HG02852 (cell line): ENCODE measurements around the gene PCDH9.

Source experiments
- ATAC-seq: cut with Tn5 transposase; IDR thresholded peaks from one replicate; pipeline ENCODE4 v1.9.1; 2021; ENCODE audit warnings: mild to moderate bottlenecking, moderate library complexity; ENCODE audit not compliant: unreplicated experiment

Gene PCDH9

DNA sequence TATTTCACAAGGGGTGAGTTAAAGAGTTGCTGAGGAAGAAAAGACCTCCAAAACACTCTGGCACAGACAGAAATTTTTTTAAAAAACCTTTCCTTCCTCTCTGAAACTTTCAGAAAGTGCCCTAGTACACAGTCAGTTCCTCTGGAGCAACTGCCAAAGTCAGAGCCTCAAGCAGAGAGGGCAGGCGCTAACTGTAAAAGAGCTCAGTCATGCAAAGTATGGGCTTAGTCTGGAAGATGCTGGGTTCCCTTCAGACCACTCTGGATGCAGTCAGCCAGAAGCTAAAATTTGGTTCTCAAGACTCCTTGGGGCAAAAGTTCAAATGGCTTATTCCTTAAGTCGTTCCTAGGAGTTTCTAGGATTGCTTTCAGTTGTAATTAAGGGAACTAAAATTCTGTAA is 671.6 kb downstream of the PCDH9 start:
- ATAC-seq = no peak

DNA sequence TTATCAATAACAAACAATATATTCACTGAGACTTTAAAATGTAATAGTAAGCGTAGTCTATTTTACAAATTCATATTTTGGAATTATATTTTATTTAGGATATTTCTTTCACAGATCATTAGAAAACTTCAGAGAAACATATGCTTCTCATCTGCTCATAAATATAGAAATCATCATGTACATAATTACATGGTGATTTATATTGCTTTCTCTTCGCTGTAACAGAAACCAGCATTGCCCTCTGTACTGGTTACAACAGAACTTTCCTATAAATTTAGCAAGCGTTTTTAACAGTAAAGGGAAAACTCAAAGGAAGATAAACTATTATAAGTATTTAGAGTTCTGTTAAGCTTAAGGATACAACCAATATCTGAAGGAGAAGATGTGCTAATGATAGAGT is 672.8 kb downstream of the PCDH9 start:
- no peak for ATAC-seq

GRCh38 chr13:66556306-66556705 is 673.8 kb downstream of the PCDH9 start:
- ATAC-seq = no peak

DNA sequence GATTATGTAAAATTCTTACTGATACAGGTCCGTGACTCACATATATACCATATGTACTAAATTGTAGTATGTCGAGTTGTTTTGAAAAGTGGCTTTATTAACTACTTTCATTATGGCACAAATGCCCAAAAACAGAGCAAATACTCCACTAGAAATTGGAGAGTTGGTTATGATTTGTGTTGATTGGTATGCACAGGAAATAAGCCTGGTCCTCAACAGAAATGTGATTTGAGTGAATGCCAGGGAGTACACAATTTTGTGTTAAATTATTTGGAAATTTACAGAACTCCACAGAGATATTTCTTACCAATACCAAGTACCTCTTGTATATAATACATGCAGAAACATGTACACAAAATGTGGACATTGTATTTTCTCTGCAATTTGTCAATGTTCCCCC is 676.7 kb downstream of the PCDH9 start:
- ATAC-seq = no peak

DNA sequence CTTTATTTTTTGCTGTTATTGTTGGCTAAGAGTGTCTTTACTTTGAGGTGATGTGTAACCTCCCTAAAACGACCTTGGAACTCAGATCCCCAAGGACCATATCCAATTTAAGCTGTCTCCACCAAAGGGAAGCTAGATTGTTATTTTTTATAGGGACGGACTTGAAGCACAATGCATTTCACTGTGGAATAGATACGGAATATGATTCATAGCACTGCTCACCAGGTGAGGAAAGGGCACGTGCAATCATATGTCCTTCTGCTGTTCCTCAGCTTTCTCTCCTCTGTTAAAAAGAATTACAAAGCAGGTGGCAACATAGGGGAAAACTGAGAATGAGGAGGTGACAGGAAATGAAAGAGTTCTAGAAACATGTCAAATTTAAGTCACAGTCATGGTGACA is 679.0 kb downstream of the PCDH9 start:
- no peak for ATAC-seq

DNA sequence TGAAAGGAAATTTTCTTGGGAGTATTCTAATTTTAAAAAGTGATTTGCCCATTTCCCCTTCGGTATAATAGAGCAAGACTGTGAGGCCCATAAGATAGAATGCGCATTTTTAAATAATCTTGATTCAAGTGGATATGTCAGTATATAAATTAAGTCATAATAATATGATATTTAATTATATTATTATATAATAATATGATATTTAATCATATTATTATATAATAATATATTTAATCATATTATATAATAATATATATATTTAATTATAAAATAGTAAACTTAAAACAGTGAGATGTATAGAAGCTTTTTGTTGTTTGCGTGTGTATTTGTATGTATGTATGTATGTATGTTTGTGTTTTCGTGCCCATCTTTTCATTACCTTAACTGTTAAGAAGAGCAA is 682.5 kb downstream of the PCDH9 start:
- no peak for ATAC-seq

GRCh38 chr13:66546534-66547379 is 683.4 kb downstream of the PCDH9 start:
- no peak for ATAC-seq

GRCh38 chr13:66543780-66544179 is 686.4 kb downstream of the PCDH9 start:
- ATAC-seq = no peak

- no peak for ATAC-seq
Measured at GRCh38 chr13:66537417-66537816, 692.7 kb downstream of the PCDH9 start.

DNA sequence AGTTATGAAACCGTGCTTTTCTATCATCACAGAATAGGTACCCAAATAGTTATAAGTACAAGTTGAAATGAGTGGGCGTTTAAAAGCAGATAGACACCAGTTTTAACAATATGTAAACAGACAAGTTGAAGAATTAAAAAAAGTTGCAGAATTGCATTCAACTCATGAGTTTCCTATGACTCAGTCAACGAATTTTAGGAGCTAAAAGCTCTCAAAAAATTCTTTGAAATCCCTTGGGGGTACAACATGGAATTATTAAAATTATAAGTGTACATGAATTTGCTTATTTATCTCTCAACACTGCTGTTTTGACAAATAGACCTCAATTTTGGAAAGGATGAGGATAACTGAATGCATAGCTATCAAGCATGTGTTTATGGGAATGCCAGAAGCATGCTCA is 693.4 kb downstream of the PCDH9 start:
- no peak for ATAC-seq

DNA sequence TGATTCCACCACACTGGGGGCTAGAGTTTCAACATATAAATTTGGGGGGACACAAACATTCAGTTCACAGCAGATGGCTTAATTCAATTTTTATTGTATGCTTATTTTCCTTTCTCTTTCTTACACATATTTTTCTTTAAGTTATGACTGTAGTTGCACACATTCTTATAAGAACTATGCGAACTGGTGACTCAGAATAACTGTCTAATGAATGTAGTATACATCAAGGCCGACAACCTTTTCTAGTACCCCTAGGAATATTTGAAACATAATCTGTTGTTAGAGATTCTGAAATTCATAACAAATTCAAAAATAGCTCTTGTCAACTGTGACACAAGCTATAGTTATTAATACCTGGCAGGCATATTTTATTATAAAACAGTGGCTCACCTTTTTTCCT is 695.6 kb downstream of the PCDH9 start:
- ATAC-seq = no peak

DNA sequence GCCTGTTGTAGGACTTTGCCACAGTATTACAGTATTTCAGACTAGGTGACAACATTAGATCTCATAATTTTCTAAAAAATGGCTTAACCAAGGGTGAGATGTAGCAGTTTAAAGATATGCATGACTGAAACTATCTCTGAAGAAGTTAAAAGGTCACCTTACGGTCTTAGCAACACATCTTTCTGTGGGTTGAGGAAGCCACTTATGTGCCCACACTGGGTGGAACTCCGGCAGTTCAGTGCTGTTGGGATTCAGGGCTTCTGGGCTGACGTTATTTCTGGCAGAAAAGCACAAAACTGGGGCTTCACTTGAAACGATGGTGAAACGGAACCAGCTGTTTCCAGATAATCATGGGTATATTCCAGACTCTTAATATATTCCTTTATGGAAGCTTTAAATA is 697.3 kb downstream of the PCDH9 start:
- ATAC-seq = no peak

DNA sequence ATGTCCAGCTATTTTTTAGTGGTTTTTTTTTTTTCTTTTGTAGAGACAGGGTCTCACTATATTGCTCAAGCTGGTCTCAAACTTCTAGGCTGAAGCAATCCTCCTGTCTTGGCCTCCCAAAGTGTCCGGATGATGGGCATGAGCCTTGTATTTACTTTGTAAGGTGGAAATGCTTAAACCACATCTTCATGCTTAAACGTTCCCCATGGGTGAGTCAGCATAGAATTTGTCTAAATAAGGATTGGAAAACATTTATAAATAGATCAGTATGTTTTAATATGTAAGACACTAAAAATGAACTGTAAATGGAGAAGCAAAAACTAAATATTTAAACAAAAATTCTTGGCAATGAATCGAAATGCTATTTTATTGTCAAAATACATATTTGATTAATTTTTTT is 698.0 kb downstream of the PCDH9 start:
- no peak for ATAC-seq

DNA sequence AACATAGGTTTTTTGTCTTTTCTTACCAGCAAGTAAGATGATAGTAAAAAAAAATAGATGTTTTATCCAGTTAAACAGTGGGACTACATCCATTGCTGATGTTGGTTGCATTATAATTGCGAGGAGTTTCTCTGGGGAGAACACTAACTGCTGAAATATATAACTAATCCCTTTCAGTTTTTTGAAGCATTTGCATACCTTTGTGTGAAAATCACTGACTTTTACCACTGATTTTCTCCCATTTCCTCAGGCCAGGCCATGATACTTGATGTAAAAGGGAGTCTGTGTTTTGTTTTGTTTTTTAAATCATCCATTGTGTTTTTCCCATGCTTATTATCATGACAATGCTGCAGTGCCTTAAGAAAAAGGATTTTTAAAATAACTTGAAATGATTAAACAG is 699.5 kb downstream of the PCDH9 start:
- no peak for ATAC-seq

GRCh38 chr13:66530158-66530557 is 700.0 kb downstream of the PCDH9 start:
- ATAC-seq = no peak

DNA sequence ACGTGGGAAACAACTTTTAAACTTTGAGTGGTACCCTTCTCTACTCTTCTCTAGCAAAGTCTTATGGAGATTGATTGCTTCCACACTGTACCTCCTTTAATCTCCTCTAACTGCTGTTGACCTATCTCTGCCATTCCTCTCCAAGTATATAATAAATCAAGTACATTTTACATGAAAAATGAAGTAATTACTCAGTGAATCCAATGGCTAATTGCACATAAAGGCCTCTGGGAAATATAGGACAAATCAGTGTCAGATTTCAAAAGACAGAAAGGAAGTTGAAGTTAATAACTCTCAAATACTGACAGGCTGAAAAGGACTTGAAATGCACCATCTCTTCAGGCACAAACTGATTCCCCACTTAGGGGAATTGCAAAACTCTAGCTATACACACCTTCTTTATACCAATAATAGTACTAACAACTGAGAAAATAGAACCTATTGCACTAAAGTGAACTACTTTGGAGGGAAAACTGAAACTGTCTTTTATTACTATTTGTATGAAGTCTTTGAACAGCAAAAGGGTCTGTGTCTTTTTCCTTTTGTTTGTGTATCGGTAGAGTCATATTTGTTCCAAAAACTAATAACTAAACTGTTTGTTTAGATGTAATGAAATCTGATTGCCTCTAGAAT is 701.1 kb downstream of the PCDH9 start:
- ATAC-seq = no peak

DNA sequence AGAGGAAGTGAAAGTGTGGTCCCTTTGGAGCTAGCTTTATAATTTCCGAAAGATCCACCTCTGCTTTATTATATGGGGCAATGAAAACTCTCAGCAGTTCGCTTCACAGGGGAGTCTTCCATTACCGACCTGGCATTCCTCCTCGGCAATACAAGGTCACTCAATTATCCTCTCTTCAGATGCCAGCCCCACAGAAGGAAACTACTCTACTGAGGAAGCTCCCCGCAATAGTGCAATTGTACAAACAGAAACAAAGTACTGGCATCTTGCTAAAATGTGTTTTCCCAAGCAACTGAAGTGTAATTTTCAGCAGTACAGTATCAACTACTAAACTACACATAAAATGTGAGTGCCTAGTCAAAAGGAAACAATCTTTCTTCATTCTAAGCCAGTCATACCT is 702.0 kb downstream of the PCDH9 start:
- ATAC-seq = no peak

- no peak for ATAC-seq
Measured at GRCh38 chr13:66520511-66521355, 709.4 kb downstream of the PCDH9 start.

- ATAC-seq = no peak
Measured at GRCh38 chr13:66519259-66519658, 710.9 kb downstream of the PCDH9 start.

DNA sequence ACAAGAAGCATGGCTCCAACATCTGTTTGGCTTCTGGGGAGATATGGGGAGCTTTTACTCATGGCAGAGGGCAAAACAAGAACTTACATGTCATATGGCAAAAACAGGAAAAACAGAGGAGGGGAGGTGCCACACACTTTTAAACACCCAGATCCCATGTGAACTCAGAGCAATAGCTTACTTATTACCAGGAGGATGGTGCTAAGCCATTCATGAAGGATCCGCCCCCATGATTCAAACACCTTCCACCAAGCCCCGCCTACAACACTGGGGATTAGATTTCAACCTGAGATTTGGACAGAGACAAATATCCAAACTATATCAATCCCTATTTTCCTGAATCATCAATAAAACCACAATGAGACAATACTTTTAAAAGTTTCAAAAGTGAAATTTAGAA is 712.1 kb downstream of the PCDH9 start:
- no peak for ATAC-seq

- ATAC-seq = no peak
Measured at GRCh38 chr13:66513728-66514127, 716.4 kb downstream of the PCDH9 start.

DNA sequence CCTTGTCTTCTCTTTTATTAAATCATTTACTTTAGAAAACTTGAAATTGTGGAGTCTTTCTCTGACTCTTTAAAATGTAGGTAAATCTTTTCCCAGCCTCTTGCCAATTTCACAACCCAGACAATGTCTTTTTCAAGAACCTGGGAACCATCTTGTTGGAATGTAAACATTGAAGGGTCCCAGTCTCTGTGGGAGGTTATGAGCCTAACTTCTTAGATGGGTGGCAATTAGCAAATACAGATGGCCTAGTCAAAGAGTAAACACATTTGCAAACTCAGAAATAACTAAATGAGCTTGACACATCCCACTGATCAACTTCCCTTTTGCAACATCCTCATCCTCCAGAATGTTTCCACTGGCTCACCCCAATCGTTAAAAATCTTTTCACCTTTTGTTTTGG is 721.0 kb downstream of the PCDH9 start:
- ATAC-seq = no peak
